HFFc6 (cell line): ENCODE results near the gene IQCH. TPM values are rescaled to one million over a fixed set of nuclear protein-coding genes. Genes with fewer than 3 reads are reported as not detected.

Source experiments
- DNase-seq: peaks from one replicate; pipeline ENCODE4 v3.0.0-alpha.2; 2018
- H3K27ac Mint-ChIP-seq: 2 replicates; pipeline ENCODE4 v1.8.0; 2020; ENCODE audit warnings: mild to moderate bottlenecking, mixed read lengths
- H3K27me3 Mint-ChIP-seq: 2 replicates; pipeline ENCODE4 v1.8.0; 2021; ENCODE audit warnings: mild to moderate bottlenecking, moderate library complexity, mixed read lengths; ENCODE audit not compliant: insufficient read depth
- H3K36me3 Mint-ChIP-seq: 2 replicates; pipeline ENCODE4 v1.8.0; 2021; ENCODE audit warnings: low read depth, mixed read lengths
- H3K4me1 Mint-ChIP-seq: 2 replicates; pipeline ENCODE4 v1.8.0; 2020; ENCODE audit warnings: low read depth, mixed read lengths
- H3K4me3 Mint-ChIP-seq: 2 replicates; pipeline ENCODE4 v1.8.0; 2020; ENCODE audit warnings: mild to moderate bottlenecking, moderate library complexity, mixed read lengths
- H3K9me3 Mint-ChIP-seq: 2 replicates; pipeline ENCODE4 v1.8.0; 2020; ENCODE audit warnings: mild to moderate bottlenecking, mixed read lengths
- CTCF ChIP-seq: fragments of 200-600 bp; sonication (generic); IDR thresholded peaks from 2 replicates; pipeline ENCODE4 v1.5.0; 2021; ENCODE audit warnings: antibody characterized with exemption, mild to moderate bottlenecking
- total RNA-seq, 6 experiments: library from RNA; stranded (reverse); fragmentation: NEBNext Ultra II Directional; extraction: Animal tissue kit (Norgen Biotek cat#: 25700); gene quantifications; 2 replicates in 1 of 6; 3 replicates in 5 of 6; pipeline ENCODE4 v1.2.3, GENCODE V29; 2021

The IQCH gene
- total RNA-seq, 6 experiments from 2014 or later = 1.1 to 2.2 (median 1.5) TPM

DNA sequence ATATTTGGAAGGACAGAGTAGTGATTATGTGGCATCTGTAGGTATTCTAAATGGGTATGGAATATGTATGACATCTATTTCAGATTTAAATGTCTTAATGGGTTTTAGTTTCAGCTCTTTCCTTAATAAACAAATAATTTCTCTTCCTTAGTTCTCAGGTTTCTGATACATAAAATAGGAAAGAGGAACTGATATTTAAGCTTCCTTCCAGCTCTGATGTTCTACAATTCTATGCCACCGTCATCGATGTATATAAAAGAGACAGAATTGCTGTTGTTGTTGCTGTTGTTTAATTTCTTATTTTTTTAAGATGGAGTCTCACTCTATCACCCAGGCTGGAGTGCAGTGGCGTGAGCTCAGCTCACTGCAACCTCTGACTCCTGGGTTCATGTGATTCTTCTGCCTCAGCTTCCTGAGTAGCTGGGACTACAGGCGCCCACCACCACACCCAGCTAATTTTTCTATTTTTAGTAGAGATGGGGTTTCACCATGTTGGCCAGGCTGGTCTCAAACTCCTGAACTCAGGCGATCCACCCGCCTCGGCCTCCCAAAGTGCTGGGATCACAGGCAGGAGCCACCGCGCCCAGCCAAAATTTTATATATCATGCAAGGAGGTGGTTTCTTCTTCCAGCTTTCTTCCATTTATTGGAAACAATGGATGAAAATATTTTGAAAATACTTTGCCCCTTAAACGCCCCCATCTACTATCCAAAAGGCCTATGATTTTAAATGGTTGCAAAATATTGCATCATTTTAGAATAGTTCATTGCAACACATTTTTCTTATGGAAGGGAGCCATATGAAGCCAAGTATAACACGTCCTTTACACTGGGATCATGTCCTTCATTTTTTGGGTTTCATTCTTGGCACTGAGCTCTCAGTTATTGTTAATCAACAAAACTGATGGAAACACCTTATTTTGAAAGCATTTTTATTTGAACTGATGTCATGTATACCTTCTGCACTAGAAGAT lies 252.5 kb downstream of the IQCH start:
- H3K4me3 Mint-ChIP-seq = no peak overlapping the region
- H3K36me3 Mint-ChIP-seq = 0 out of 2 replicates have a peak, but pooled peaks cover 4% of the 10 kb centered on the region
- DNase-seq = no peak
- H3K9me3 Mint-ChIP-seq = no peaks in the 10 kb centered on the region
- no peak for TF ChIP-seq CTCF
- peaks cover 73% of the 10 kb centered on the region for H3K4me1 Mint-ChIP-seq
- H3K27me3 Mint-ChIP-seq = no peaks in the 10 kb centered on the region
- H3K27ac Mint-ChIP-seq = no peak overlapping the region

- H3K36me3 Mint-ChIP-seq = peaks cover 14% of the 10 kb centered on the region
- H3K4me1 Mint-ChIP-seq = peaks cover 72% of the 10 kb centered on the region
- peak overlapping the region; percentile 49 for H3K27ac Mint-ChIP-seq
- peak overlapping the region; percentile 31 for H3K4me3 Mint-ChIP-seq
- no peaks in the 10 kb centered on the region for H3K27me3 Mint-ChIP-seq
- H3K9me3 Mint-ChIP-seq = no peaks in the 10 kb centered on the region
- DNase-seq = peak; percentile 40
- TF ChIP-seq CTCF = no peak
Observed at GRCh38 chr15:67508407-67508806, 253.8 kb downstream of the IQCH start.

DNA sequence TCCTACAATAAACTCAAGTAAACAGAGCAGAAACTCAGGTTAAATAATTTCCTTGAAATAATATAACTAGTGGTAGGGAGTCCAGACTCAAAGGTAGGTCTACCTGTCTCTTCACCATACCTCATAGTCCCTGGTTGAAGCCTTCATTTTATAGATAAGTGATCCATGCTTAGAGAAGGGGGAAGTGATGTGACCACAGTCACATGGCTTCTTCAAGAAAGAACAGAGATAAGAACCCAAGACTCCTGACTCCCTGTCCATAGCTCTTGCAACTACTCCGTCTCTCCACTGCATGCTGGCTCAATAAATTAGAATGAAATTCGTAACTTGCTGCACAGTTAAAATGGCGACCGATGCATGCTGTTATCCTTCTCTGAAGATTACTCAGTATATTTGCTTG lies 255.3 kb downstream of the IQCH start:
- Mint-ChIP-seq H3K27me3 (no peaks in the 10 kb centered on the region), H3K4me3 (peak overlapping the region; percentile 59), H3K4me1 (peaks cover 57% of the 10 kb centered on the region), H3K27ac (peak overlapping the region; percentile 89), H3K9me3 (no peaks in the 10 kb centered on the region), H3K36me3 (peaks cover 26% of the 10 kb centered on the region)
- TF ChIP-seq CTCF = no peak
- no peak for DNase-seq

- peak; percentile 83 for DNase-seq
- Mint-ChIP-seq H3K4me1 (peaks cover 49% of the 10 kb centered on the region), H3K27ac (peak overlapping the region; percentile 89), H3K36me3 (peaks cover 29% of the 10 kb centered on the region), H3K27me3 (no peaks in the 10 kb centered on the region), H3K4me3 (peak overlapping the region; percentile 59), H3K9me3 (no peaks in the 10 kb centered on the region)
- TF ChIP-seq CTCF = no peak
Observed at GRCh38 chr15:67510597-67511190, 256.1 kb downstream of the IQCH start.

- Mint-ChIP-seq H3K36me3 (peaks cover 29% of the 10 kb centered on the region), H3K4me3 (peak overlapping the region; percentile 64)
- no peak for DNase-seq
Observed at GRCh38 chr15:67511606-67512005, 257.0 kb downstream of the IQCH start.

More at GRCh38 chr15:67511606-67512005, 257.0 kb downstream of the IQCH start:
- Mint-ChIP-seq H3K27ac (peak overlapping the region; percentile 89), H3K4me1 (peaks cover 43% of the 10 kb centered on the region), H3K27me3 (no peaks in the 10 kb centered on the region), H3K9me3 (no peaks in the 10 kb centered on the region)
- TF ChIP-seq CTCF = no peak
